WI38 (cell line): ENCODE data around the gene FANCB.

Experiments
- H3K4me3 ChIP-seq: 2 replicates; pipeline ENCODE4 v1.5.1; 2011; ENCODE audit warnings: low read depth, mild to moderate bottlenecking, control low read depth, low read length
- TF ChIP-seq, protein P1 (sequence below): IDR thresholded peaks from 2 replicates; pipeline ENCODE4 v1.5.1; 2012; ENCODE audit warnings: low read depth, mild to moderate bottlenecking, control low read depth, low read length

FANCB gene

DNA sequence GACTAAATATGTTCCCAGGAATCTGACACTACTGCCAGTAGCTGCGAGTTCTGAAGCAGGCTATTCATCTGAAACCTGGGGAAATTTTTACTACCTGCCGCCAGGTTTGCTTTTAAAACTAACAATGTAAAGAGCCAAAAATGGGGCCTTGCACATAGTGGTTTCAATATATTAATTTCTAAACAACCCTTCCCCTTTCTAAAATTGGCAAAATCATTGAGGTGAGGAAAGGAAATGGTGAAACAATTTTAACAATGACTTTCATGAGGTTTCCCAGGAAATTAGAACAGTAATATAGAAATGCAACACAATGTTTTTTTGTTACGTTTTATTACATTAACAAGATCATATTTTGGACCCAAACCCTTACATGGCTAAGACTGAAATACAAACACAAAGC, 21.3 kb downstream of the FANCB start:
- H3K4me3 ChIP-seq: no peak overlapping the region
- TF ChIP-seq, protein P1, sequence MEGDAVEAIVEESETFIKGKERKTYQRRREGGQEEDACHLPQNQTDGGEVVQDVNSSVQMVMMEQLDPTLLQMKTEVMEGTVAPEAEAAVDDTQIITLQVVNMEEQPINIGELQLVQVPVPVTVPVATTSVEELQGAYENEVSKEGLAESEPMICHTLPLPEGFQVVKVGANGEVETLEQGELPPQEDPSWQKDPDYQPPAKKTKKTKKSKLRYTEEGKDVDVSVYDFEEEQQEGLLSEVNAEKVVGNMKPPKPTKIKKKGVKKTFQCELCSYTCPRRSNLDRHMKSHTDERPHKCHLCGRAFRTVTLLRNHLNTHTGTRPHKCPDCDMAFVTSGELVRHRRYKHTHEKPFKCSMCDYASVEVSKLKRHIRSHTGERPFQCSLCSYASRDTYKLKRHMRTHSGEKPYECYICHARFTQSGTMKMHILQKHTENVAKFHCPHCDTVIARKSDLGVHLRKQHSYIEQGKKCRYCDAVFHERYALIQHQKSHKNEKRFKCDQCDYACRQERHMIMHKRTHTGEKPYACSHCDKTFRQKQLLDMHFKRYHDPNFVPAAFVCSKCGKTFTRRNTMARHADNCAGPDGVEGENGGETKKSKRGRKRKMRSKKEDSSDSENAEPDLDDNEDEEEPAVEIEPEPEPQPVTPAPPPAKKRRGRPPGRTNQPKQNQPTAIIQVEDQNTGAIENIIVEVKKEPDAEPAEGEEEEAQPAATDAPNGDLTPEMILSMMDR: no peak

DNA sequence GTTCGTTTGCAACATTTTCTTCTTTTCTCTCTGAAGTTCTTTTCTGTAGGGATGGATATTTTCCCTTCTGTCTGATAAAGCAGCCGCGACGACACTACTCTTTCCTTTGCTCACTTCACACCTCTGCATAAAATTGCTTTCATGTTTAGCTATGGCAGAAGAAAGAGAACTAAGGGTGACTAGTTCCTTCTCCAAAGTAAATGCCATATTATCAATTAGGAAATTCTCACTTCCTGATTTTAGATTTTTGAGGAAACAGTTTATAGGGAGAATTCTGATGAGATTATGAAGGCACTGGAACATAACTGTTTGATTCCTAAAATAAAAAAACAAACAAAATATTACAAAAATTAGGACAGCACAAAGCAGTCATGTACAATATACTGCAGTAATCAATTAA, 29.2 kb downstream of the FANCB start:
- no peak overlapping the region for H3K4me3 ChIP-seq
- TF ChIP-seq, protein P1: no peak

DNA sequence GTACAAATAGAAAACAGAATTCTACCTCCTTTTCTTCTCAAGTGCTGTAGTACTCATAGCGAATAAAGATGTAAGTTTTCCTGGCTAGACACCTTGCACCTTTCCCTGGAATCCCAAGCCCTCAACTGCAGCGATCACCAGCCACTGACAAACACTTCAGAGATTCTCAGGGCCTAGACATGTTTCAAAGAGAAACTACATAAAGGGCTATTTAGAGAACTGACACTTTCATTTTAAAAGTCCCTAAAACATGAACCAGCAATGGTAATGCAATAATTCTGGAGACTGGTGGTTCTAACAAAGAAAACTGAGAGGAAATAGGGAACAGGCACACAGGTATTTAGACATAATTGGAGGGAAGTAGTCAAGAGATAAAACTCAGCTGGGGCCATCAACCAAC, 35.7 kb downstream of the FANCB start:
- TF ChIP-seq, protein P1: no peak
- no peak overlapping the region for H3K4me3 ChIP-seq

DNA sequence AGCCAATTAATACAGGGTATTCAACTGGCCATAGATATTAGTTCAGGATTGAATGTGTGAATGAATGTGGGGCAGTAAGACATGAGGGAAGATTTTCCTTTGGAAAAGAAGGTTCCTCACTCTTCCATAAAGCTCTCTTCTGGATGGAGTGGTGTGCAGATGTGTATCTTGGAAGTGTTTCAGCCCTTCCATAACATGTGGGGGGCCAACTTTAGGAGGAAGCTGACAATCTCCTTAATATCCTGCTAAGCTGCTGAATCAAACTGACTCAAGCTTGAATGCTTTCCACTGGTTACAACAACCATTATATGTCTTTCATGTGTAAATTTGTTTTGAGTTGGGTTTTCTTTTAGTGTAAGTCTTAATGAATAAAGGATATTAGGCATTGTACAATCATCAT, 40.3 kb downstream of the FANCB start:
- TF ChIP-seq, protein P1: no peak
- H3K4me3 ChIP-seq: no peak overlapping the region

DNA sequence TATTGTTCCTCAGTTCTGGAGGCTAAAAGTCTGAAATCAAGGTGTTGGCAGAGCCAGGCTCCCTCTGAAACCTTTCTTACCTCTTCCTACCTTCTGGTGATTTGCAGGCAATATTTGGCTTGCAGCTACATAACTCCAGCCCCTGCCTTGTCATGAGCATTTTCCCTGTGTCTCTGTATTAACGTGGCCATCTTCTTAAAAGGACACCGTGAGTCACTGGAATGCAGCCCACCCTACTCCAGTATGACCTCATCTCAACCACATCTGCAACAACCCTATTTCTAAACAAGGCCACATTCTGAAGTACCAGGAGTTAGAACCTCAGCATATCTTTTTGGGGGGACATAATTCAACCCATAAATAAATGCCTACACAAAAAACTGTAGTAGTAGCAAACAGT, 40.7 kb downstream of the FANCB start:
- H3K4me3 ChIP-seq: no peak overlapping the region
- TF ChIP-seq, protein P1: no peak

DNA sequence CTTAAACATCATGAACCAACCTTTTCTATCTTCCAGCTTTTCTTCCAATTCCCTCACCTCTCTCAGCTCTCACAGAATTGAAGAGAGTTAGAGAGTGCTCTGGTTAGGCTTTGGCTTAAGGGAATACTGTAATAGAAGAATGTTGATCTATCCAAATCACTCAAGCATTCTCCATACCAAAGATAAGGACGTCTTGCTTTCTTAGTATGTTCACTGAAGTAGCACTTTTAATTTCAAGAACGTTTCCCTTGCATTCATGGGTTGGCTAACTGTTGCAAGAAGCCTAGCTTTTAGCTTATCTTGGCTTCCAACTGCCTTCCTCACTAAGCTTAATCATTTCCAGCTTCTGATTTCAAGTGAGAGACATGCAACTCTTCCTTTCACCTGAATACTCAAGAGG, 43.2 kb downstream of the FANCB start:
- TF ChIP-seq, protein P1: no peak

DNA sequence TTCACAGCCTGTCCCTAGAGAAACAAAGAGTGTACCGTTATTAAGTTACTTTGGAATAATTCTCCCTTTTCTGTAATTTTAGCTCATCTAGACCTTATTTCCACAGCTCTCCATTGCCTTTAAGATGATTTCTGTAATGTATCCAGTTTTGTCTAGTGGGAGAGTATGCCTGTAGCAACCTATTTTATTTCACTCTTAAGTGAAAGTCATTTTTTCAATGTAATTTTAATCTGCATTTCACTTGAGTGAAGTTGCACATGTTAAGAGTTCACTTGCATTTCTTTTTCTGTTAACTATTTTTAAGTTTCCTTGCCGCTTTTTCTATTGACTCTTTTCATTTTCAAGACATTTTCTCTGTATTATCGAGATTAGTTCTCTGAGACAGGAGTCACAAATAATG, 46.5 kb downstream of the FANCB start:
- no peak overlapping the region for H3K4me3 ChIP-seq
- TF ChIP-seq, protein P1: no peak

More for the DNA sequence above, 43.2 kb downstream of the FANCB start:
- no peak overlapping the region for H3K4me3 ChIP-seq
